GM20000 (cell line): ENCODE results near the gene TFDP3.

Source experiments
- DNase-seq: peaks from one replicate; pipeline ENCODE4 v3.0.0; 2012; ENCODE audit warnings: low spot score
- CTCF ChIP-seq: IDR thresholded peaks from 2 replicates; pipeline ENCODE4 v1.5.1; 2012; ENCODE audit warnings: mild to moderate bottlenecking, control low read depth; ENCODE audit errors: extremely low read depth, missing control alignments

The TFDP3 gene

GRCh38 chrX:133215017-133215416 is 3.1 kb downstream of the TFDP3 start:
- DNase-seq = no peak
- no peak for TF ChIP-seq CTCF

GRCh38 chrX:133214301-133214700 is 3.9 kb downstream of the TFDP3 start:
- no peak for TF ChIP-seq CTCF
- no peak for DNase-seq

- no peak for TF ChIP-seq CTCF
- no peak for DNase-seq
Measured at GRCh38 chrX:133213117-133213516, 5.0 kb downstream of the TFDP3 start.

GRCh38 chrX:133207751-133208150 is 10.4 kb downstream of the TFDP3 start:
- no peak for DNase-seq
- no peak for TF ChIP-seq CTCF

- TF ChIP-seq CTCF = no peak
- no peak for DNase-seq
Measured at GRCh38 chrX:133191739-133192039, 26.5 kb downstream of the TFDP3 start.

GRCh38 chrX:133190877-133191738 is 27.0 kb downstream of the TFDP3 start:
- TF ChIP-seq CTCF = no peak
- DNase-seq = no peak

- DNase-seq = no peak
Measured at GRCh38 chrX:133189195-133189594, 29.0 kb downstream of the TFDP3 start.

More at GRCh38 chrX:133189195-133189594, 29.0 kb downstream of the TFDP3 start:
- no peak for TF ChIP-seq CTCF
